GM21423 (cell line): Measurements from ENCODE around the gene COL8A1.

Experiments
- ATAC-seq: cut with Tn5 transposase; IDR thresholded peaks from one replicate; pipeline ENCODE4 v1.9.1; 2021; ENCODE audit warnings: mild to moderate bottlenecking, moderate library complexity; ENCODE audit not compliant: unreplicated experiment

Gene COL8A1

GRCh38 chr3:99781761-99782160 lies 143.4 kb downstream of the COL8A1 start:
- no peak for ATAC-seq

- no peak for ATAC-seq
Measured at GRCh38 chr3:99783011-99783573, 144.7 kb downstream of the COL8A1 start.

GRCh38 chr3:99789011-99789721 lies 150.8 kb downstream of the COL8A1 start:
- peak; percentile 87 for ATAC-seq

- ATAC-seq, result no peak
Measured at GRCh38 chr3:99794485-99794884, 156.1 kb downstream of the COL8A1 start.

GRCh38 chr3:99795573-99795972 lies 157.2 kb downstream of the COL8A1 start:
- ATAC-seq, result no peak

- ATAC-seq, result no peak
Measured at GRCh38 chr3:99799422-99799821, 161.0 kb downstream of the COL8A1 start.

GRCh38 chr3:99803297-99803696 lies 164.9 kb downstream of the COL8A1 start:
- no peak for ATAC-seq

GRCh38 chr3:99805160-99805559 lies 166.8 kb downstream of the COL8A1 start:
- no peak for ATAC-seq

GRCh38 chr3:99808163-99808794 lies 169.9 kb downstream of the COL8A1 start:
- no peak for ATAC-seq

- ATAC-seq, result no peak
Measured at GRCh38 chr3:99809565-99809964, 171.2 kb downstream of the COL8A1 start.

GRCh38 chr3:99810403-99810802 lies 172.0 kb downstream of the COL8A1 start:
- no peak for ATAC-seq

GRCh38 chr3:99817047-99817436 lies 178.6 kb downstream of the COL8A1 start:
- no peak for ATAC-seq

- ATAC-seq, result peak; percentile 98
Measured at GRCh38 chr3:99817437-99818240, 179.2 kb downstream of the COL8A1 start, which contains the start of gene CMSS1. Gene CMSS1 (plus strand): TSS chr3:99817862.

GRCh38 chr3:99818818-99819217 lies 180.4 kb downstream of the COL8A1 start:
- ATAC-seq, result no peak

- ATAC-seq, result no peak
Measured at GRCh38 chr3:99823723-99824711, 185.6 kb downstream of the COL8A1 start.

GRCh38 chr3:99825004-99825640 lies 186.7 kb downstream of the COL8A1 start:
- ATAC-seq, result no peak

- no peak for ATAC-seq
Measured at GRCh38 chr3:99829844-99830243, 191.4 kb downstream of the COL8A1 start.

- no peak for ATAC-seq
Measured at GRCh38 chr3:99833617-99834205, 195.3 kb downstream of the COL8A1 start.

GRCh38 chr3:99834211-99834957 lies 196.0 kb downstream of the COL8A1 start:
- ATAC-seq, result no peak
